ENCODE measurements around the gene CCDC27. TPM values are rescaled to one million over a fixed set of nuclear protein-coding genes. Genes with fewer than 3 reads are reported as not detected.

The CCDC27 gene
- total and polyA plus RNA-seq, 2 donors (not counting 1 experiment from before 2014, with no cell fraction given), result not detected

- no peak for TF ChIP-seq EZH2 (IDR thresholded peaks at IDR 0.05; ENCODE audit: borderline replicate concordance, insufficient read depth, low read depth, low read length, poor library complexity, severe bottlenecking)
- TF ChIP-seq CTCF (IDR thresholded peaks at IDR 0.05), result no peak
- Histone ChIP-seq H3K27me3 (replicated peaks in 1 of 4; ENCODE audit: control extremely low read depth in 1 of 4, control insufficient read depth in 3 of 4, insufficient read depth in 4 of 4, low read length in 3 of 4) (no peaks in the 10 kb centered on the region), H2AFZ (ENCODE audit: insufficient read depth, low read depth, low read length, poor library complexity, severe bottlenecking) (no peak overlapping the region), H3K36me3 (replicated peaks in 1 of 2; ENCODE audit: control extremely low read depth in 1 of 2, control insufficient read depth in 1 of 2, extremely low read depth in 1 of 2, insufficient read depth in 2 of 2, low read length in 1 of 2) (no peaks in the 10 kb centered on the region), H3K27ac (ENCODE audit: low read length in 2 of 2) (no peak overlapping the region), H3K4me1 (ENCODE audit: control insufficient read depth in 2 of 2, insufficient read depth in 2 of 2, low read length in 2 of 2) (peaks cover 7 to 11% of the 10 kb centered on the region in 2 donors), H3K9me3 (ENCODE audit: control extremely low read depth in 1 of 3, control insufficient read depth in 2 of 3, insufficient read depth in 1 of 3, low read length in 2 of 3) (peaks cover 0 to 3% (median 0%) of the 10 kb centered on the region in 3 donors), H3K4me3 (ENCODE audit: control extremely low read depth in 1 of 5, extremely low read depth in 1 of 5, insufficient read depth in 1 of 5, low read depth in 2 of 5, low read length in 4 of 5) (no peak overlapping the region), H3K4me2 (replicated peaks; ENCODE audit: low read depth, low read length, poor library complexity, severe bottlenecking) (no peak overlapping the region), H3K79me2 (ENCODE audit: control insufficient read depth, insufficient read depth, low read length) (no peaks in the 10 kb centered on the region), H3K9ac (ENCODE audit: low read length) (no peak overlapping the region), H4K20me1 (ENCODE audit: control insufficient read depth, insufficient read depth, low read length, poor library complexity, severe bottlenecking) (no peaks in the 10 kb centered on the region)
- no peak for DNase-seq
- Mint-ChIP-seq H3K27ac (no peak overlapping the region), H3K4me3 (no peak overlapping the region), H3K9me3 (ENCODE audit: insufficient read depth) (no peaks in the 10 kb centered on the region), H3K4me1 (peaks cover 8% of the 10 kb centered on the region), H3K27me3 (peaks cover 28% of the 10 kb centered on the region)
- intact Hi-C loops (cut with micrococcal nuclease), result no loop called here
- ATAC-seq (ENCODE audit: low read depth), result no peak
- POLR2A ChIA-PET, result no interaction called here
- 96% methylated on average over 13 of the region's 17 CpGs for WGBS (ENCODE audit: insufficient coverage)
- CTCF ChIA-PET, result interaction anchor here (0.7 to 1.4 kb wide), 2 partner anchors 37 to 43 kb away, joined by 4 read pairs; no protein-coding TSS in a partner anchor
Measured at GRCh38 chr1:3767328-3767925, 15.2 kb downstream of the CCDC27 start.

- Mint-ChIP-seq H3K27ac (no peak overlapping the region), H3K9me3 (ENCODE audit: insufficient read depth) (no peaks in the 10 kb centered on the region), H3K27me3 (peaks cover 25% of the 10 kb centered on the region), H3K4me3 (no peak overlapping the region), H3K4me1 (peaks cover 10% of the 10 kb centered on the region)
- Histone ChIP-seq H3K4me2 (replicated peaks; ENCODE audit: low read depth, low read length, poor library complexity, severe bottlenecking) (no peak overlapping the region), H4K20me1 (ENCODE audit: control insufficient read depth, insufficient read depth, low read length, poor library complexity, severe bottlenecking) (no peaks in the 10 kb centered on the region), H3K4me3 (ENCODE audit: control extremely low read depth in 1 of 5, extremely low read depth in 1 of 5, insufficient read depth in 1 of 5, low read depth in 2 of 5, low read length in 4 of 5) (no peak overlapping the region), H3K27ac (ENCODE audit: low read length in 2 of 2) (no peak overlapping the region), H3K27me3 (replicated peaks in 1 of 4; ENCODE audit: control extremely low read depth in 1 of 4, control insufficient read depth in 3 of 4, insufficient read depth in 4 of 4, low read length in 3 of 4) (no peaks in the 10 kb centered on the region), H3K9me3 (ENCODE audit: control extremely low read depth in 1 of 3, control insufficient read depth in 2 of 3, insufficient read depth in 1 of 3, low read length in 2 of 3) (peaks cover 0 to 1% (median 0%) of the 10 kb centered on the region in 3 donors), H2AFZ (ENCODE audit: insufficient read depth, low read depth, low read length, poor library complexity, severe bottlenecking) (no peak overlapping the region), H3K9ac (ENCODE audit: low read length) (no peak overlapping the region), H3K36me3 (replicated peaks in 1 of 2; ENCODE audit: control extremely low read depth in 1 of 2, control insufficient read depth in 1 of 2, extremely low read depth in 1 of 2, insufficient read depth in 2 of 2, low read length in 1 of 2) (no peaks in the 10 kb centered on the region), H3K4me1 (ENCODE audit: control insufficient read depth in 2 of 2, insufficient read depth in 2 of 2, low read length in 2 of 2) (peaks cover 13 to 20% of the 10 kb centered on the region in 2 donors), H3K79me2 (ENCODE audit: control insufficient read depth, insufficient read depth, low read length) (no peaks in the 10 kb centered on the region)
- CTCF ChIA-PET, result interaction anchor here (1.0 kb wide), 1 partner anchor 150 kb away, joined by 3 read pairs; no protein-coding TSS in a partner anchor
- no peak for TF ChIP-seq CTCF (IDR thresholded peaks at IDR 0.05)
- TF ChIP-seq EZH2 (IDR thresholded peaks at IDR 0.05; ENCODE audit: borderline replicate concordance, insufficient read depth, low read depth, low read length, poor library complexity, severe bottlenecking), result no peak
- WGBS (ENCODE audit: insufficient coverage), result 69% methylated on average over 22 of the region's 22 CpGs
- intact Hi-C loops (cut with micrococcal nuclease), result no loop called here
- POLR2A ChIA-PET, result no interaction called here
- no peak for DNase-seq
- ATAC-seq (ENCODE audit: low read depth), result no peak
Measured at GRCh38 chr1:3768811-3769390, 16.7 kb downstream of the CCDC27 start.
